GM12892 (cell line): ENCODE results near the gene TSPEAR.

Experiments
- POLR2A ChIP-seq: IDR thresholded peaks from 2 replicates; pipeline ENCODE4 v1.6.1; 2011; ENCODE audit warnings: low read depth, low read length, control low read depth
- POLR2AphosphoS5 ChIP-seq: IDR thresholded peaks from 2 replicates; pipeline ENCODE4 v1.6.1; 2011; ENCODE audit warnings: low read depth, low read length, control low read depth

- no peak for TF ChIP-seq POLR2A
- no peak for TF ChIP-seq POLR2AphosphoS5
Measured at GRCh38 chr21:44589094-44589493, 122.3 kb downstream of the TSPEAR start.
